ENCODE results near the gene KREMEN1.

Gene KREMEN1

DNA sequence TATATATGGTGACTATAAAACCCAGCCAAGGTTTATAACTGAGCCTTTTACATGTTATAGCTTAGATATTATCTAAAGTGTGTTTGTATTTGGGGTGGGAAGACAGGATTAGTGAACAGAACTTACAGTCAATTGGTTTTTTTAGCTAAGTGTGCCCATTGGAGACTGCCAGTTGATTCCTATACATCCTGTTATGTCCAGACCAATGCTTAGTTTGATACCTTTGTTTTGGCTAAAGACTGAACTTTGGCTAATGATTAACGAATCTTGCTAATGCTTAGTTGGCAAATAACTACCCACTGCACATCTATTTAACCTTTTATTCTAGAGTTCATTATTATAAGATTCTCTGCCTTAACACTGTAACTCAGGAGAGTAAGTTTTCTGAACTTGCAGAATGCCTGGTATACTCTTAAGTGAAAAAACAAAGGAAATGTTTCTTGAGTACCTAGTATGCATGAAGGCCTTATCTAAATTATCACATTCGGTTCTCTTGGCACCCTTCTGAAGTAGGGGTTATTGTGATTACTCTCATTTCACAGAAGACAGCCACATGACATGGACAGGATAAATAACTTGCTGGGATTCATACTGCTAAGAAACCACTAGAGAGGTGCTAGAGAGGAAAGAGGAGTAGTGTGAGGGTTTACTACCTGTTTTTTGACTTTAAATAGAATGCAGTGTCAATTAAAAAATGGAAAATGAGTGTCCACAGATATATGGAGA, 54.0 kb downstream of the KREMEN1 start:
- no peak for DNase-seq (ENCODE audit: extremely low read depth in 1 of 2, low read depth in 1 of 2)

DNA sequence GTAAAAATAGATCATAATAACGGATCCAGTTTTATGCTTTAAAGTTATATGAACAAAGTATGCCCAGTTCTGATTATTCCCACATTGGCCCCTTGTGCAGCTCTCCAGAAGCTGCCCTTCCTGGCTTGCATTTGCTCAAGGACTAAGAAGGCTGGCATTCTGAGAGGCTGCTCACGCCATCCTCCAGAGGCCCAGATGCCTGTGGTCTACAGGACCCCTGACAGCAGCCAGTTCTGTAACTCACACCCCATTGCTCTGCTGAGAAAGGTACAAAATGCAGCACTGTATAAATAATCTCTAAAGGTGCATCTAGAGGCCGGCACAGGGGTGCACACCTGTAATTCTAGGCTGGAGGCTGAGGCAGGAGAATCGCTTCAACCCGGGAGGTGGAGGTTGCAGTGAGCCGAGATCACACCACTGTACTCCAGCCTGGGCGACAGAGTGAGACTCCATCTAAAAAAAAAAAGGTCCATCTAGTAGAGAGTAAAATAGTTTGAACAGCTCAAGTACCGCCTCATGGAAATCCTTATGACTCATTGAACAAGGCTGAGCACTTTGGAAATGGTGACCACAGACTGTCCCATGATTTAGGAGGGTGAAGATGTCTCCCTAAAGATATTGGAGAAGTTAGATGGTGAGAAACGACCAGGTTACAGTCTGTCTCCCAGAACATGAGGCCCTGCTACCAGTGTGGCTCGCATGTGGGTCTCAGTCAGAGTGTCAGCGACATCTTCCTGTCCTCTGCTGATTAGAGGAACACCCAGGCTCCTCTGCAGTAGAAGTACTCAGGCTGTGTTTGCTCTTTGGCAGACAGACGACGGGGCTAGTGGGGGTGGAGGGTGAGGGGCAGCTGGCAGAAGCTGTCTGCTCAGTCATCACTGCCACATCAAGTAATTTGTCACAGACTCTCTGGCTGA, 56.3 kb downstream of the KREMEN1 start:
- DNase-seq (ENCODE audit: extremely low read depth in 1 of 2, low read depth in 1 of 2), result no peak

DNA sequence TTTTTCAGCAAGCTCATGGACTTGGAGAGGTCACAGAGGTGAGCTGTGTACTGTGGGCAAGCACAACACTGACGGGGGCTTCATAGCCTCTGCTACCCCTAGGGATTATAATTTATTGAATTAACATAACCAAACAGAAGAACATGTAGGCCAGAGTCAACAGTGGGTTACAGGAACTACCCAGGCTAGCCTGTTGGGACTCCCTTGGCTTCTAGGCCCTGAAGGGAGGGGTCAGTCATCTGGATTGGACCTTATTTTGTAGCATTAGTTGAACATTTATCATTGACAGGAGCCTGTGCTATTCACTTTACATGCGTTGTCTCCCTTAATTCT, 56.9 kb downstream of the KREMEN1 start:
- DNase-seq (ENCODE audit: extremely low read depth in 1 of 2, low read depth in 1 of 2), result no peak

DNA sequence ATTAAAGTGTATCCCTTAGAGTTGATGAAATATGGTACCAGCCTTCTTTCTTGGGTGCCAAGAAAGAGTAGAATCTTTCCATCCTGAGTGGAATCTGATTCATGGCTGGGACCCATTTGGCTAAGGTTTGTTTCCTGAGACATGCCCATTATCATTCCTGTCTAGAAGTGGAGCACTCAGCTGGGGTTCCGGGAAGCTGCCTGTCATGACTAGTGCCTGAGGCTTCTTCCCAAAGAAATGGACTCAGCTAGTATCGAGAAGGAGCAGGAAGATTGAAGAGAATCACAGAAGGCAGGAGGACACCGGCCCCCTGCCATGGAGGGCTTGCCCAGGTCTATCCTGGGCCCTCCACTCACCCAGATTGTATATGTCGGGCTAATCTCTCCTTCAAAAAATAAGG, 57.6 kb downstream of the KREMEN1 start:
- no peak for DNase-seq (ENCODE audit: extremely low read depth in 1 of 2, low read depth in 1 of 2)

DNA sequence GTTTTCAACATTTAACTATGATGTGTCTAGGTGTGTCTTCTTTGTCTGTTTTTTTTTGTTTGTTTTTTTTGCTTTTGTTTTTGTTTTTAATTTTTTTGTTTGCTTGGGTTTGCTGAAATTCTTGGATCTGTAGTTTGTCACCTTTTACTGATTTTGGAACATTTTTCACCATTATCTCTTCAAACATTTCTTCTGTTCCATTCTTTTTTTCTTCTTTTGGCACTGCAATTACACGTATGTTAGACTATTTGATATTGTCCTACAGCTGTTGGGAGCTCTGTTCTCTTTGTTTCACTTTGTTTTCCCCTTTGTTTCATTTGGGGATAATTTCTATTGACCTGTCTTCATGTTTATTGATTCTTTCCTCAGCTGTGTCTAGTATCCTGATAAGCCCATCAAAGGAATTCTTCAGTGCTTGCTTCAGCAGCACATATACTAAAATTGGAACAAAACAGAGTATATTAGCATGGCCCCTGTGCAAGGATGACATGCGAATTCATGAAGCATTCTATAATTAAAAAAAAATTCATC, 60.8 kb downstream of the KREMEN1 start:
- DNase-seq (ENCODE audit: extremely low read depth in 1 of 2, low read depth in 1 of 2), result no peak

DNA sequence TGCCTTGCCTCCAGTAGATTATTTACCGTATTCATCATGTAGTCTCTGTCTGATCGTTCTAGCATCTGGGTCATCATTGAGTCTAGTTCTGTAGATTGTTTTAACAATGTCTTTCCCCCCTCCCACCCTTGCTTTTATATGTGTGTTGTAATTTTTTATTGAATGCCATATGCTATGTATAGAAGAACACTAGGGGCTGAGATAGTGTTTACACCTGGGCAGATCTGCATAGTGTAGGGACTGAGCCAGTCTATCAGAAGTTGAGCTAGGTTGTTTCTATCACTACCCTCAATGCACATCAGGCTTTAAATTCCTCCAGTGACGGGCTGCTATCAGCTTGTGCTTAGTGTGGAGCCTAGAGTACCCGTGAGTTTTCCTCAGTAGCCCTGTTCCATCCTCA, 61.6 kb downstream of the KREMEN1 start:
- no peak for DNase-seq (ENCODE audit: extremely low read depth in 1 of 2, low read depth in 1 of 2)

DNA sequence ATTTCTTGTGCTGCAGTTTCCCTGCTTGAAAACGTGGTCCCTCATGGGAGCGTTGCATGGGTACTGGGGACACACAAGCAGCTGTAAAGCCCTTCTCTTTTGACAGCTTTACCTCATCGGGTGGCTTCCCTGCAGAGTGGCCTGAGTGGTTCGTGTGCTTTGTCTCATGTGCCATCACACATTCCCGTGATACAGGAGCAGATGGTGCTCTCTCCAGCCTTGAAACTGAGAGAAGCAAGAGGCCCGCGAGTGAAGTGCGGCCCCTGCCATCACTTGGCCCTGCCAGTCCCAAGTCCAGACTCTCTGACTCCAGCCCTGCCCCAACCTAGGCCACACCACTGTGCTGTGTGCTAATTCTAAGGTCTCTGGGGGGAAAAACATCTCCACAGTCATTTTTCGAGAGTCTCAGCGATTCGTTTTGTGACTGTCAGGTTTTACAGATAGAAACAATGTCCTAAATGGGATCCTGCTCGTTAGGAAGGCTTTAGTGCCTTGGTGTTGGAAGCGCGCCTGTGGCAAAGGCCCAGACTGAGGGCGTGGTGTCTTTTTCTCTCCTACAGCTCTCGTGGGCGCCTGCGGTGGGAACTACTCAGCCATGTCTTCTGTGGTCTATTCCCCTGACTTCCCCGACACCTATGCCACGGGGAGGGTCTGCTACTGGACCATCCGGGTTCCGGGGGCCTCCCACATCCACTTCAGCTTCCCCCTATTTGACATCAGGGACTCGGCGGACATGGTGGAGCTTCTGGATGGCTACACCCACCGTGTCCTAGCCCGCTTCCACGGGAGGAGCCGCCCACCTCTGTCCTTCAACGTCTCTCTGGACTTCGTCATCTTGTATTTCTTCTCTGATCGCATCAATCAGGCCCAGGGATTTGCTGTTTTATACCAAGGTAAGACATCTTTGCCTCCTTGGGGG, 64.2 kb downstream of the KREMEN1 start:
- no peak for DNase-seq (ENCODE audit: extremely low read depth in 1 of 2, low read depth in 1 of 2)

DNA sequence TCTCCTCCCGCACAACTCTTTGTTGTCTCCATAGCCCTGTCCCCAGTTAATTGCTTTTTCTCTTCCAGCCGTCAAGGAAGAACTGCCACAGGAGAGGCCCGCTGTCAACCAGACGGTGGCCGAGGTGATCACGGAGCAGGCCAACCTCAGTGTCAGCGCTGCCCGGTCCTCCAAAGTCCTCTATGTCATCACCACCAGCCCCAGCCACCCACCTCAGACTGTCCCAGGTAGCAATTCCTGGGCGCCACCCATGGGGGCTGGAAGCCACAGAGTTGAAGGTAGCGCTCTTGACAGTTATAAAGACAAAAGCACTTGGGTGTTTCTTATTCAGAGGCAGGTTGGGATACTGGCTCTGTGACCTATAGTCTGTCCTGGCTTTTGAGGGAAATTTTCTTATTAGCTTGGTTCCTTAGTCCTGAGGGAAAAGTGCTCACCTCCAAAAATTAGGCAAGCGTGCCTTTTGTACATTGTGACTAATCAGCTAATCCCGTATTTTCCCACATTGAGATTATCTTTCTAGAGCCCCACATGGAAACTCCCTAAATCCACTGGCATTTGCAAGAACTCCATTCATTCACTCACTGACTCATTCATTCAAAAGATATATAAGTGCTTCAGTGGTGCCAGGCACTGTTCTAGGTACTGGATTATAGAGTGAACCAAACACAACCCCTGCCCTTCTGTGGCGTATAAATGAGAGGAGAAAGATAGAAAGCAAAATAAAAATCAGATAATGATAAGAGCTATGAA, 65.9 kb downstream of the KREMEN1 start:
- DNase-seq (ENCODE audit: extremely low read depth in 1 of 2, low read depth in 1 of 2), result no peak

DNA sequence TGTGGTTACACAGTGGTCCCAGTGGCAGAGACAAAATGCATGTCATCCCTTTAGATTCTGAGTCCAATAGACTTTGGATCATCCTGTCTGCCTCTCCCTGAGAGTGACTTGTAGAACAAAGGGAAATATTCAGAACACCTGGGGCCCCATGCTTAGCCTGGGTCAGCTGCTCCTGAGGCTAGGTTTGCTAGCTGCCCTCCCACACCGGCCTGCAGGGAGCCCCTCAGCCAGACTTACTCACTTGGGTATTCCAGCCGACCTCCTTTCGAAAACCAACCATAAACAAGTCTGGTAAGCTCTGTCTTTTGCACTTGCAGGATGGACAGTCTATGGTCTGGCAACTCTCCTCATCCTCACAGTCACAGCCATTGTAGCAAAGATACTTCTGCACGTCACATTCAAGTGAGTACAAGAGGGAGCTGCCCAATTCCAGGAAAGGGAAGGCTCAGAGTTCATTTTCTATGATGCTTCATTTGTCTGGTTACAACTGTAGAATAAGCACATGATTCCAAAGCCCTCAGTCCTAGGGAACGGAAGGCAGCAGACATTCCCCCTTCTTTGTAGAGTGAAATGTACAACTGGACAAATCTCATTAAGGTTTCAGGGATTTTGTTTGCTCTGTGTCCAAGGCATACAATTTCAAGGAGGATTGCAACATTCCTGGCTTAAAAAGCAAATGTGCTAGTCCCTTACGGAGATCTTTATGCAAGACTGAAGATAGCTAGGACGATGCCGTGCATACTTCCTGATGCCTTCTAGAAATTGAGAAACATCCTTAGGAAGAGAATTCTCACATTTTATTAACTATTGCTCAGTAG, 67.3 kb downstream of the KREMEN1 start:
- no peak for DNase-seq (ENCODE audit: extremely low read depth in 1 of 2, low read depth in 1 of 2)

DNA sequence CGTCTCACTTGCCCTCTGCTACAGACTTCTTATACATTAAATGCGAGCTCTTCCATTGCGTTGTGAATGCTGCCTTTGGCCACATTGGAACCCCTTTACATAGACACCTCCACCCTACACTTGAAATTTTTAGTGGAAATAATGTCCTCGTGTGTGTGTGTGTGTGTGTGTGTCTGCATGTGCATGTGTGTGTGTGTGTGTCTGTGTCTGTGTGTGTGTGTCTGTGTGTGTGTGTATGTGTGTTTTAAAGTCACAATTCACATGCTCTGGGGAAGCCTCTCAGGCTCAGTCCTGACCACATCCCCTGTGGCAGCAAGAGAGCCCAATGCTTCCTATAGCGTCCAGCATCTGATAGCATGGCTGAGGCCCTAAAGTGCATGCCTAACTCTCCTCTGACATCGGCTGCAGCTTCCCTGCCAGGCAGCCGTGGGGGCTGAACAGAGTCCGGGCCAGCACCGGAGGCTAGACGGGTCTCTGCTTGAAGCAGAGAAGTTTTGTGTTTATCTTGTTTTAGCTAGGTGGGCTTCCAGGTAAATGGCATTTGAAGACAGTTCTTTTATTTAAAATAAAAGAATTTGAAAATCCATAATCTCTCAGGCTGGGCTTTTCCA, 68.3 kb downstream of the KREMEN1 start:
- no peak for DNase-seq (ENCODE audit: extremely low read depth in 1 of 2, low read depth in 1 of 2)

DNA sequence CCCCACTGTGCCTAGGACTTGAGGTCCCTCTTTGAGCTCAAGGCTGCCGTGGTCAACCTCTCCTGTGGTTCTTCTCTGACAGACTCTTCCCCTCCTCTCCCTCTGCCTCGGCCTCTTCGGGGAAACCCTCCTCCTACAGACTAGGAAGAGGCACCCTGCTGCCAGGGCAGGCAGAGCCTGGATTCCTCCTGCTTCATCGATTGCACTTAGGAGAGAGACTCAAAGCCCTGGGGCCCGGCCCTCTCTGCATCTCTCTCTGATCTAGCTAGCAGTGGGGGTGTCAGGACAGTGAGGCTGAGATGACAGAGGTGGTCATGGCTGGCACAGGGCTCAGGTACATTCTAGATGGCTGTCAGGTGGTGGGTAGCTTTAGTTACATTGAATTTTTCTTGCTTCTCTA, 69.3 kb downstream of the KREMEN1 start:
- no peak for DNase-seq (ENCODE audit: extremely low read depth in 1 of 2, low read depth in 1 of 2)

DNA sequence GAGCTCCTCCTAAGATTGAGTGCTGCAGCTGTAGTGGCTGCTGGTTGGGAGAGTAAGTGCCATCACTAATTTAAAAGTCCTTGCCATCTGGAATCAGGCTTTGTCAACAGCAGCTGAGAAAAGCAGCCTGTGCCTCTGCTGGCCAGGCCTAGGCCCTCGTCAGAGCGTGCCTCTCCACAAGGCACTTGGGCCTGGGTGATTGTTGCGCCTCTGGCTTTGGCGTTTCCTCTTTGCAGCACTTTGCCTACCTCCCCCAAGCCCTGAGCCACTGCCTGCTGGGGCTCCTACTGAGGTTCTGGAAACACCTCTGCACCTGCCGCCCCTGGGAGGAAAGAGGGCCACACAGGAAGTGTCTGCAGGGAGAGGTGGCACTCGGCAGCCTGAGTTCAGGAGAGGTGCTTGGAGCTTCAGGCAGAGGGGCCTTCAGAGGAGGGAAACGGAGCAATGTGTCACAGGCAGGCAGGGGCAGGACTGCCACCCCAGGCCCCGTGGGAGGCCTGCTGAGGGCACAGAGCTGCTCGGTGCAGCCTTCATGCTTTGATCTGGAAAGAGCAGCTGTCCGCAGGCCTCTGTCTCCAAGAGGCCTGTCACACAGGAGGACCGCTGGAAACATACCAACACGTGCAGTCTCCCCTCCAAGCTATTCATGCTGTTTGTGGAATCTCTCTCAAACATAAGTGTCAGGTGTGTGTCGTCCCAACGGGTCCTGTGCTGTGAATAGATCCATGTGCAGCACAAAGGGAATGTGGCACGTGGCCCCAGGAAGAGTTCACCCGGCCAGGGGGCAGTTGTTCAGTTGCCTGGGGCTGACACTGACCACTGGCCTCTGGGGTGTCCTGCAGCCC, 71.3 kb downstream of the KREMEN1 start:
- no peak for DNase-seq (ENCODE audit: extremely low read depth in 1 of 2, low read depth in 1 of 2)

DNA sequence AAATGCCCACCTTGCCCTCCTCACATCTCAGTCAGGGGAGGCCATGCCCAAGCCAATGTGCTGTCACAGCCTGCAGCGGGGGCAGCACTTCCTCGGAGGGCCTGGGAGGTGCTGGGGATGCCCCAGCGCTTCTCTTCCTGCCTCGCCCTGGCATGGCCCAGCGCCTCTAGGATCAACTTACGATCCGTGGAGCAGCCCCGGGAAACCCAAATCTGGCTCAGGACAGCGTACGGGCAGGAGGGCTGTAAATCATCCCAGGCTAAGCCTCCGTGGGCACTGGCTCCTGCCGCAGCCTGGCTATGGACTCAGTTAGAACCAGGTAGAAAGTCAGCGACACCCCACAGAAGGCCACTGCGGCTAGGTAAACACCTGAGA, 71.9 kb downstream of the KREMEN1 start:
- no peak for DNase-seq (ENCODE audit: extremely low read depth in 1 of 2, low read depth in 1 of 2)

DNA sequence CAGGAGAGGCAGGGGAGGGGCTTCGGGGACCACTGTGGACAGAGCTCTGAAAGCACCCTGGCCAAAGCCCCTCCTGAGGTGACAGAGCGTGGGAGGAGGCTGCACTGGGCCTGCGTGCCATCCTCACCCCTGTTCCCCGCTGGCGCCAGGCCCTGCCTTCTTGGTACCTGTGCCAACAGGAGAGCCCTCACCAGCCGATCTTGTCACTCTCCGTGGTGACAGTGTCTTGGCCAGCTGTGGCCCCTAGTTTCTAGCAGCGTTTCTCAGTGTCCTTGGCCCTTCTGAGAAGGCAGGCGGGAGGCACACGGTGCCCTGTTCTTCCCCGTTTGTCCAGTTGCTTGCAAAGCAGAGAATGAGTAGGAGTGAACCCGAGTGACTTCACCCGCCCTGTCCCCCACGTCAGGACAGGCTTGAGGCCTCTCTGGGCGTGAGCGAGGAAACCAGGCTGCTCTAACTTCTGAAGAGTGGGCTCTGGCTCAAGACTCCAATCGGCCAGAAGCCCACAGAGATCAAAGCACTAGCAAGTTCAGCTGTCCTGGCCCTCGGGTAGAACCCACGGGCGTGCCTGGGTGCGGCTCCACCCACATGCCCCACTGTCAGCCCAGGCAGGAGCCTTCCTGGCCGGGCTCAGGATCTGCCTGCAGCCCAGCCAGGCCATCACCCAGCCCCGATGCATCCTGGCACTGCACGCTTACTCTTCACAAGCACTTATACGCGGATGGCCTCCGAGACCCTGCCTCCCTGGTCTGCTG, 72.7 kb downstream of the KREMEN1 start:
- no peak for DNase-seq (ENCODE audit: extremely low read depth in 1 of 2, low read depth in 1 of 2)

DNA sequence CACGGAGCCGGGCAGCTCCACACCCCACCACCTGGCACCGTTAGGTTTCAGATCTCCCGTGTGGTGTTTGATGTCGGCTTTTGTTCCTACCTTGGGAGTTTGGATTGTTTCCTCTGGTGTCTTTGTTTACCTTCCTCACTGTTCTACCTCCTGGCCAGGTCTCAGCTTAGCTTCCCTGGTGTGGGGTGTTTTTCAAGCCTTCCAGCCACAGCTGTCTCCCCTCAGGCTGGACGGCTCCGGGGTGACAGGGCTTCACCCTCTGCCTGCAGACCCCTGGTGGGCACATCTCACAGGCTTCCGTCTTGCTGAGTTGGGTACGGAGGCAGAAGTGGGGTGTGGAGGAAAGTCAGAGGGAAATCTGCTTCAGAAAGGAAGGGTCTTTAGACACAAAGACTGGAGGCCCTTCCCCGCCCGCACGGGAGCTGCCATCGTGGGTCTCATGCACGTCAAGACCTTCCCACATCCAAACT, 73.3 kb downstream of the KREMEN1 start:
- no peak for DNase-seq (ENCODE audit: extremely low read depth in 1 of 2, low read depth in 1 of 2)

DNA sequence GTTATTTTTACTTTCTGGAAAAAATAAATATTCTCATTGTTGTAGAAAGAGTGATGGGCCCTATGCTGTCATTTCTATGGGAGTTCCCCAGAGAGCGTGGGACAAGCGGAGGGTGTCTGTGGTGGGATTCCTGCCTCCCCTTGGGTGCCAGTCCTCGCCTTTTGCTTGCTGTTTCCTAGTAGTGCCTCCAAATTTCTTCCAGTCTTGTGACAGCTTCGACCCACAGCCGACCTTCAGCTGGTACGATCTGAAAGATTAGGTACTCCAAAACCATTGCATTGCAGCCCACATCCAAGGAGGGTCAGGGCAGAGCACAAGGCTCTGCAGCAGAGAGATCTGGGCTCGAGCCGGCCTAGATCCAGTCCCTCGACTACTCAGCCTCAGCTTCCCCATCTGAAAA, 73.9 kb downstream of the KREMEN1 start:
- no peak for DNase-seq (ENCODE audit: extremely low read depth in 1 of 2, low read depth in 1 of 2)

DNA sequence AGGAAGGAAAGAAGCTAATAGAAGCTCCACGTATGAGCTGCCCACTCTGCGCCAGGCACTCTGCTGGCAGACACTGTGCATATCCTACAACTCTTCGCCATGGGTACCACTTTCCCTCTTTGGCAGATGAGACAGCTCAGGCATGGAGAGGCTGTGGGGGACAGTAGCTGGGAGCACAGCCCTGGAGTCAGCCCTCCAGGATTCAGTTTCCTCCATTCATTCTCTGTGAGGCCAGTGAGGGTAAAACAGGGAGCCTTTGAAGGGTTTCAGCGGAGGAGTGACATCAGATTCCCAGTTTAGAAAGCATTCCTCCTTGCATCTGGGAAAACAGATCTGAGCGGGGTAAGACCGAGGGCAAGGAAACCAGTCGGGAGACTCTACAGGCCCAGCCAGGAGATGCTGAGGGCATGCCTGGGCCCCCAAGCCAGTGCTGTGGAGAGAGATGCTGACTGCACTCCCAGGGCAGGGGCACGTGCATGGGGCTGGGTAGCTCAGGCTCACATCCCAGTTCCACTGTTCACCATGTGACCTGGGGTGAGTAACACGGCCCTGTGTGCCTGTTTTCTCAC, 74.6 kb downstream of the KREMEN1 start:
- DNase-seq (ENCODE audit: extremely low read depth in 1 of 2, low read depth in 1 of 2), result no peak
